WTC11 (cell line): ENCODE results near the gene NLRC5. TPM values are rescaled to one million over a fixed set of nuclear protein-coding genes. Genes with fewer than 3 reads are reported as not detected.

Experiments
- ATAC-seq: fragments of 200-7000 bp; cut with Tn5 transposase; 2 replicates; pipeline ENCODE4 v1.10.0; 2021; ENCODE audit warnings: mild to moderate bottlenecking, moderate library complexity
- CTCF ChIA-PET: fragments of 300-600 bp; sonication (Branson Sonifier 250); formaldehyde crosslinking; loops from one replicate; lab custom pipeline; 2021; ENCODE audit warnings: antibody characterized with exemption; lab: Charles Lee
- POLR2A ChIA-PET: fragments of 350-600 bp; sonication (Branson Sonifier 250); formaldehyde crosslinking; loops from one replicate; lab custom pipeline; 2021; ENCODE audit warnings: antibody characterized with exemption; lab: Charles Lee
- DNase-seq: peaks from one replicate; pipeline ENCODE4 v3.0.0; 2021; ENCODE audit warnings: low spot score
- H3K27ac Mint-ChIP-seq: 2 replicates; pipeline ENCODE4 v1.8.0; 2021; ENCODE audit warnings: mixed read lengths
- H3K27me3 Mint-ChIP-seq: 2 replicates; pipeline ENCODE4 v1.8.0; 2021; ENCODE audit warnings: low read depth, mild to moderate bottlenecking, moderate library complexity, mixed read lengths
- H3K36me3 Mint-ChIP-seq: 2 replicates; pipeline ENCODE4 v1.8.0; 2021; ENCODE audit warnings: mixed read lengths
- H3K4me1 Mint-ChIP-seq: 2 replicates; pipeline ENCODE4 v1.8.0; 2022; ENCODE audit warnings: mixed read lengths
- H3K4me3 Mint-ChIP-seq: 2 replicates; pipeline ENCODE4 v1.8.0; 2021; ENCODE audit warnings: mild to moderate bottlenecking, moderate library complexity, mixed read lengths
- H3K9me3 Mint-ChIP-seq: 2 replicates; pipeline ENCODE4 v1.8.0; 2021; ENCODE audit warnings: mixed read lengths
- CREM ChIP-seq: sonication (generic); formaldehyde crosslinking; IDR thresholded peaks from 2 replicates; pipeline ENCODE4 v1.8.1; 2022; ENCODE audit warnings: mild to moderate bottlenecking, missing genetic modification reagents, moderate library complexity
- ETV6 ChIP-seq: sonication (generic); formaldehyde crosslinking; IDR thresholded peaks from 2 replicates; pipeline ENCODE4 v1.8.1; 2022; ENCODE audit warnings: mild to moderate bottlenecking, missing genetic modification reagents
- FOXP4 ChIP-seq: sonication (generic); formaldehyde crosslinking; IDR thresholded peaks from 2 replicates; pipeline ENCODE4 v1.8.0; 2022; ENCODE audit warnings: mild to moderate bottlenecking, missing genetic modification reagents
- JAZF1 ChIP-seq: fragments of 250-450 bp; sonication (Bioruptor Pico); IDR thresholded peaks from 2 replicates; pipeline ENCODE4 v1.9.0; 2021; ENCODE audit warnings: moderate library complexity, mild to moderate bottlenecking, inconsistent platforms
- KAT7 ChIP-seq: sonication (generic); formaldehyde crosslinking; IDR thresholded peaks from 2 replicates; pipeline ENCODE4 v1.8.1; 2023; ENCODE audit warnings: missing genetic modification reagents, mild to moderate bottlenecking, borderline replicate concordance
- MXD4 ChIP-seq: fragments of 250-450 bp; sonication (Bioruptor Pico); IDR thresholded peaks from 2 replicates; pipeline ENCODE4 v1.8.0; 2021; ENCODE audit warnings: mild to moderate bottlenecking, moderate library complexity, borderline replicate concordance
- NR2C2 ChIP-seq: sonication (generic); formaldehyde crosslinking; IDR thresholded peaks from 2 replicates; pipeline ENCODE4 v1.8.0; 2022; ENCODE audit warnings: mild to moderate bottlenecking, missing genetic modification reagents
- SMAD3 ChIP-seq: sonication (generic); formaldehyde crosslinking; IDR thresholded peaks from 2 replicates; pipeline ENCODE4 v1.8.0; 2022; ENCODE audit warnings: missing genetic modification reagents, mild to moderate bottlenecking, borderline replicate concordance
- TEAD4 ChIP-seq: sonication (generic); formaldehyde crosslinking; IDR thresholded peaks from 2 replicates; pipeline ENCODE4 v1.8.0; 2022; ENCODE audit warnings: mild to moderate bottlenecking, missing genetic modification reagents
- ZBTB21 ChIP-seq: sonication (generic); formaldehyde crosslinking; IDR thresholded peaks from 2 replicates; pipeline ENCODE4 v1.8.1; 2023; ENCODE audit warnings: mild to moderate bottlenecking, missing genetic modification reagents, borderline replicate concordance
- ZNF121 ChIP-seq: sonication (generic); formaldehyde crosslinking; IDR thresholded peaks from 2 replicates; pipeline ENCODE4 v1.8.0; 2023; ENCODE audit warnings: missing genetic modification reagents
- ZNF671 ChIP-seq: fragments of 250-450 bp; sonication (Bioruptor Pico); IDR thresholded peaks from 2 replicates; pipeline ENCODE4 v1.8.0; 2021; ENCODE audit warnings: mild to moderate bottlenecking
- total RNA-seq: library from RNA; stranded (reverse); gene quantifications from 3 replicates; pipeline ENCODE4 v1.2.3, GENCODE V29; 2021
- TF ChIP-seq, protein P1 (sequence below): sonication (generic); formaldehyde crosslinking; IDR thresholded peaks from 2 replicates; pipeline ENCODE4 v1.8.1; 2023; ENCODE audit warnings: mild to moderate bottlenecking, missing genetic modification reagents
- TF ChIP-seq, protein P2 (sequence below): fragments of 250-450 bp; sonication (Bioruptor Pico); IDR thresholded peaks from 2 replicates; pipeline ENCODE4 v1.8.0; 2021; ENCODE audit warnings: mild to moderate bottlenecking
- TF ChIP-seq, protein P3 (sequence below): sonication (generic); formaldehyde crosslinking; IDR thresholded peaks from 2 replicates; pipeline ENCODE4 v1.8.1; 2023; ENCODE audit warnings: mild to moderate bottlenecking, moderate library complexity, missing genetic modification reagents
- TF ChIP-seq, protein P4 (sequence below): fragments of 250-450 bp; sonication (Bioruptor Pico); IDR thresholded peaks from 2 replicates; pipeline ENCODE4 v2.1.2; 2022; ENCODE audit warnings: mild to moderate bottlenecking, moderate library complexity

The NLRC5 gene
- total RNA-seq, 1 experiment from 2014 or later: 2.8 TPM

DNA sequence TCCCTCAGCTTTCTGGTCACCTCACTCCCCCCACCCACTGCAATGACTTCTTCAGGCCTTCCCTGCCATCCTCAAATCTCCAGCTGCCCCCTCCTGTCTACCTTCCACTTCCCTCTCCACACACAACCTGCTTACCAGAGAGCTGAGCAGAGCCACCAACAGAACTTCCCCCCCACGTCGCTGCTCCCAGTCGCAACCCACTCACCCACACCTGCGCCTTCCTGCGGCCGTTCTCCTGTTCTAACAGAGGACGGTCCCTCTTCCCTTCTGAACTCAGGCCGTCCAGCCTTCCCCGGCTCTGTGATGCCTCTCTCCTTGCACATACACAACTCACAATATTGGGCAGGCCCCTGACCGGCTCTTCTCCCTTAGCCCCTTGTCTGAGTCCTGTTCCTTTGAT lies 13.6 kb upstream of the NLRC5 start (continued):
- TF ChIP-seq, protein P1, sequence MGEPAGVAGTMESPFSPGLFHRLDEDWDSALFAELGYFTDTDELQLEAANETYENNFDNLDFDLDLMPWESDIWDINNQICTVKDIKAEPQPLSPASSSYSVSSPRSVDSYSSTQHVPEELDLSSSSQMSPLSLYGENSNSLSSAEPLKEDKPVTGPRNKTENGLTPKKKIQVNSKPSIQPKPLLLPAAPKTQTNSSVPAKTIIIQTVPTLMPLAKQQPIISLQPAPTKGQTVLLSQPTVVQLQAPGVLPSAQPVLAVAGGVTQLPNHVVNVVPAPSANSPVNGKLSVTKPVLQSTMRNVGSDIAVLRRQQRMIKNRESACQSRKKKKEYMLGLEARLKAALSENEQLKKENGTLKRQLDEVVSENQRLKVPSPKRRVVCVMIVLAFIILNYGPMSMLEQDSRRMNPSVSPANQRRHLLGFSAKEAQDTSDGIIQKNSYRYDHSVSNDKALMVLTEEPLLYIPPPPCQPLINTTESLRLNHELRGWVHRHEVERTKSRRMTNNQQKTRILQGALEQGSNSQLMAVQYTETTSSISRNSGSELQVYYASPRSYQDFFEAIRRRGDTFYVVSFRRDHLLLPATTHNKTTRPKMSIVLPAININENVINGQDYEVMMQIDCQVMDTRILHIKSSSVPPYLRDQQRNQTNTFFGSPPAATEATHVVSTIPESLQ (CRISPR knock-in tag): no peak
- TF ChIP-seq ZBTB21 (CRISPR knock-in tag) (no peak), TEAD4 (CRISPR knock-in tag) (no peak), FOXP4 (no peak)
- TF ChIP-seq, protein P2, sequence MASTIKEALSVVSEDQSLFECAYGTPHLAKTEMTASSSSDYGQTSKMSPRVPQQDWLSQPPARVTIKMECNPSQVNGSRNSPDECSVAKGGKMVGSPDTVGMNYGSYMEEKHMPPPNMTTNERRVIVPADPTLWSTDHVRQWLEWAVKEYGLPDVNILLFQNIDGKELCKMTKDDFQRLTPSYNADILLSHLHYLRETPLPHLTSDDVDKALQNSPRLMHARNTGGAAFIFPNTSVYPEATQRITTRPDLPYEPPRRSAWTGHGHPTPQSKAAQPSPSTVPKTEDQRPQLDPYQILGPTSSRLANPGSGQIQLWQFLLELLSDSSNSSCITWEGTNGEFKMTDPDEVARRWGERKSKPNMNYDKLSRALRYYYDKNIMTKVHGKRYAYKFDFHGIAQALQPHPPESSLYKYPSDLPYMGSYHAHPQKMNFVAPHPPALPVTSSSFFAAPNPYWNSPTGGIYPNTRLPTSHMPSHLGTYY: no peak
- TF ChIP-seq, all 79 proteins: peak for 0

GRCh38 chr16:56977216-56977615 lies 12.1 kb upstream of the NLRC5 start:
- DNase-seq (no peak), ATAC-seq (no peak)
- POLR2A ChIA-PET: no interaction called here
- TF ChIP-seq, protein P3, sequence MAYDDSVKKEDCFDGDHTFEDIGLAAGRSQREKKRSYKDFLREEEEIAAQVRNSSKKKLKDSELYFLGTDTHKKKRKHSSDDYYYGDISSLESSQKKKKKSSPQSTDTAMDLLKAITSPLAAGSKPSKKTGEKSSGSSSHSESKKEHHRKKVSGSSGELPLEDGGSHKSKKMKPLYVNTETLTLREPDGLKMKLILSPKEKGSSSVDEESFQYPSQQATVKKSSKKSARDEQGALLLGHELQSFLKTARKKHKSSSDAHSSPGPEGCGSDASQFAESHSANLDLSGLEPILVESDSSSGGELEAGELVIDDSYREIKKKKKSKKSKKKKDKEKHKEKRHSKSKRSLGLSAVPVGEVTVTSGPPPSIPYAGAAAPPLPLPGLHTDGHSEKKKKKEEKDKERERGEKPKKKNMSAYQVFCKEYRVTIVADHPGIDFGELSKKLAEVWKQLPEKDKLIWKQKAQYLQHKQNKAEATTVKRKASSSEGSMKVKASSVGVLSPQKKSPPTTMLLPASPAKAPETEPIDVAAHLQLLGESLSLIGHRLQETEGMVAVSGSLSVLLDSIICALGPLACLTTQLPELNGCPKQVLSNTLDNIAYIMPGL (CRISPR knock-in tag): no peak
- TF ChIP-seq ZBTB21 (CRISPR knock-in tag) (no peak), KAT7 (CRISPR knock-in tag) (no peak), ETV6 (CRISPR knock-in tag) (no peak), JAZF1 (CRISPR knock-in tag) (no peak), NR2C2 (CRISPR knock-in tag) (no peak), ZNF121 (CRISPR knock-in tag) (no peak), CREM (CRISPR knock-in tag) (no peak), SMAD3 (no peak), MXD4 (CRISPR knock-in tag) (no peak), ZNF671 (CRISPR knock-in tag) (no peak)
- TF ChIP-seq, protein P4, sequence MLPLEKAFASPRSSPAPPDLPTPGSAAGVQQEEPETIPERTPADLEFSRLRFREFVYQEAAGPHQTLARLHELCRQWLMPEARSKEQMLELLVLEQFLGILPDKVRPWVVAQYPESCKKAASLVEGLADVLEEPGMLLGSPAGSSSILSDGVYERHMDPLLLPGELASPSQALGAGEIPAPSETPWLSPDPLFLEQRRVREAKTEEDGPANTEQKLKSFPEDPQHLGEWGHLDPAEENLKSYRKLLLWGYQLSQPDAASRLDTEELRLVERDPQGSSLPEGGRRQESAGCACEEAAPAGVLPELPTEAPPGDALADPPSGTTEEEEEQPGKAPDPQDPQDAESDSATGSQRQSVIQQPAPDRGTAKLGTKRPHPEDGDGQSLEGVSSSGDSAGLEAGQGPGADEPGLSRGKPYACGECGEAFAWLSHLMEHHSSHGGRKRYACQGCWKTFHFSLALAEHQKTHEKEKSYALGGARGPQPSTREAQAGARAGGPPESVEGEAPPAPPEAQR: no peak
- H3K27me3 Mint-ChIP-seq: no peaks in the 10 kb centered on the region
- H3K36me3 Mint-ChIP-seq: no peaks in the 10 kb centered on the region
- H3K9me3 Mint-ChIP-seq: peaks cover 3% of the 10 kb centered on the region; the same call in 1 of the 2 replicates
- no peak overlapping the region for H3K27ac Mint-ChIP-seq
- CTCF ChIA-PET: interaction anchor here (4.2 kb wide), 1 partner anchor 12 kb away, joined by 22 read pairs; no protein-coding TSS in a partner anchor
- peaks cover 6% of the 10 kb centered on the region; the same call in 1 of the 2 replicates for H3K4me1 Mint-ChIP-seq
- H3K4me3 Mint-ChIP-seq: no peak overlapping the region
